ENCODE measurements around the gene LIPC.

GRCh38 chr15:58517682-58518525 lies 86.1 kb downstream of the LIPC start:
- TF ChIP-seq EZH2 (IDR thresholded peaks at IDR 0.05; ENCODE audit: low read length) = no peak
- TF ChIP-seq CTCF (optimal IDR thresholded peaks at IDR 0.05 in 1 of 3, IDR thresholded peaks at IDR 0.05 in 1 of 3, conservative IDR thresholded peaks at IDR 0.05 in 1 of 3; ENCODE audit: extremely low read depth in 1 of 3, insufficient read depth in 2 of 3, low read length in 3 of 3) = no peak
